ENCODE results near the gene SFTPB.

DNA sequence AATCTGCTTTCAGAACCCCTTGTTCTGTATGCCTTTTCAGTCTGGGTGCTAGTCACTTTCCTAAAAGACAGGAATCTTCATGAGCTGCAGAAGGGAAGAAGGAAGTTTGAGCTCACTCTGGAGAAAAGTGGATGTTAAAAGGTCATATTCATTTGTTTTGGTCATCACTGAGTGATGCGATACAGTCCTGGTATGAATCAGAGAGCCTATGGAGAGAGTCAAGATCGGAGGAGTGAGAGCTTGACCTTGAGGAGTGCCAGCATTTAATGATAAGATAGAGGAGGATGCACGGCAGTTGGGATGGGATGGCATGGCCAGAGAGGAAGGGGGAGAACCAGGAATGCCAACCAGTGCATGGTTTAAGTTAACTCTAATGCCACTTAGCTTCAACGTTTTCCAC, 32.4 kb downstream of the SFTPB start:
- TF ChIP-seq POLR2A (IDR thresholded peaks at IDR 0.05), result no peak
- TF ChIP-seq, protein P1, sequence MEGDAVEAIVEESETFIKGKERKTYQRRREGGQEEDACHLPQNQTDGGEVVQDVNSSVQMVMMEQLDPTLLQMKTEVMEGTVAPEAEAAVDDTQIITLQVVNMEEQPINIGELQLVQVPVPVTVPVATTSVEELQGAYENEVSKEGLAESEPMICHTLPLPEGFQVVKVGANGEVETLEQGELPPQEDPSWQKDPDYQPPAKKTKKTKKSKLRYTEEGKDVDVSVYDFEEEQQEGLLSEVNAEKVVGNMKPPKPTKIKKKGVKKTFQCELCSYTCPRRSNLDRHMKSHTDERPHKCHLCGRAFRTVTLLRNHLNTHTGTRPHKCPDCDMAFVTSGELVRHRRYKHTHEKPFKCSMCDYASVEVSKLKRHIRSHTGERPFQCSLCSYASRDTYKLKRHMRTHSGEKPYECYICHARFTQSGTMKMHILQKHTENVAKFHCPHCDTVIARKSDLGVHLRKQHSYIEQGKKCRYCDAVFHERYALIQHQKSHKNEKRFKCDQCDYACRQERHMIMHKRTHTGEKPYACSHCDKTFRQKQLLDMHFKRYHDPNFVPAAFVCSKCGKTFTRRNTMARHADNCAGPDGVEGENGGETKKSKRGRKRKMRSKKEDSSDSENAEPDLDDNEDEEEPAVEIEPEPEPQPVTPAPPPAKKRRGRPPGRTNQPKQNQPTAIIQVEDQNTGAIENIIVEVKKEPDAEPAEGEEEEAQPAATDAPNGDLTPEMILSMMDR (IDR thresholded peaks at IDR 0.05), result no peak
